SK-N-SH (cell line): ENCODE measurements around the gene HOMER1. TPM values are rescaled to one million over a fixed set of nuclear protein-coding genes. Genes with fewer than 3 reads are reported as not detected.

Experiments
- CTCF ChIA-PET: fragments of 300-600, 350-600 bp; formaldehyde crosslinking; extraction: SDS; loops from one replicate; lab custom pipeline; 2021; lab: Yijun Ruan, JAX
- POLR2A ChIA-PET: fragments of 350-600 bp; sonication (Branson Sonifier 250); formaldehyde crosslinking; extraction: SDS; loops from one replicate; lab custom pipeline; 2020; ENCODE audit warnings: antibody characterized with exemption, inconsistent platforms; lab: Yijun Ruan, JAX
- DNase-seq: peaks from one replicate; pipeline ENCODE4 v3.0.0; 2012
- H2AFZ ChIP-seq: fragments of 200-600 bp; sonication (generic); 2 replicates; pipeline ENCODE4 v1.8.1; 2016; ENCODE audit warnings: antibody characterized with exemption, mild to moderate bottlenecking, low read depth
- H3F3A ChIP-seq: fragments of 200-600 bp; sonication (generic); replicated peaks from 2 replicates; pipeline ENCODE3; 2016; ENCODE audit warnings: antibody characterized with exemption, mild to moderate bottlenecking; ENCODE audit not compliant: insufficient read depth
- H3K27ac ChIP-seq, 2 experiments: fragments of 200-500 bp in 1 of 2; fragments of 200-600 bp in 1 of 2; sonication (Bioruptor generic) in 1 of 2; sonication (generic), shearing (Covaris generic) in 1 of 2; 2 replicates each; pipeline versions ENCODE4 v1.5.1 to v1.6.1; 2014 to 2016; ENCODE audit warnings: low read depth in 2 of 2, inconsistent platforms in 1 of 2, low read length in 1 of 2, mild to moderate bottlenecking in 1 of 2, mixed read lengths in 1 of 2
- H3K27me3 ChIP-seq: fragments of 200-600 bp; sonication (generic), shearing (Covaris generic); 2 replicates; pipeline ENCODE4 v1.6.1; 2016; ENCODE audit warnings: mixed run types; ENCODE audit not compliant: insufficient read depth
- H3K36me3 ChIP-seq, 2 experiments: fragments of 200-500 bp in 1 of 2; fragments of 200-600 bp in 1 of 2; sonication (Bioruptor generic) in 1 of 2; sonication (generic) in 1 of 2; replicated peaks in 1 of 2; 2 replicates each; pipeline versions ENCODE3 to v1.5.1; 2014 to 2016; ENCODE audit warnings: low read length in 1 of 2, mild to moderate bottlenecking in 1 of 2; ENCODE audit not compliant: insufficient read depth in 2 of 2, control insufficient read depth in 1 of 2
- H3K4me1 ChIP-seq, 2 experiments: fragments of 200-500 bp in 1 of 2; fragments of 200-600 bp in 1 of 2; sonication (Bioruptor generic) in 1 of 2; sonication (generic), shearing (Covaris generic) in 1 of 2; 2 replicates each; pipeline versions ENCODE4 v1.5.1 to v1.6.1; 2014 to 2016; ENCODE audit warnings: low read depth in 1 of 2, low read length in 1 of 2, mixed run types in 1 of 2; ENCODE audit not compliant: insufficient read depth in 2 of 2, control insufficient read depth in 1 of 2
- H3K4me2 ChIP-seq: fragments of 200-600 bp; sonication (generic), shearing (Covaris generic); 2 replicates; pipeline ENCODE4 v1.6.1; 2017; ENCODE audit warnings: mixed run types
- H3K4me3 ChIP-seq, 2 experiments: fragments of 200-500 bp in 1 of 2; fragments of 200-600 bp in 1 of 2; sonication (Bioruptor generic) in 1 of 2; sonication (generic), shearing (Covaris generic) in 1 of 2; 2 replicates each; pipeline versions ENCODE4 v1.5.1 to v1.8.1; 2014 to 2016; ENCODE audit warnings: low read depth in 2 of 2, inconsistent platforms in 1 of 2, low read length in 1 of 2, mild to moderate bottlenecking in 1 of 2, mixed read lengths in 1 of 2, moderate library complexity in 1 of 2
- H3K79me2 ChIP-seq: fragments of 200-600 bp; sonication (generic); 2 replicates; pipeline ENCODE4 v1.8.1; 2017; ENCODE audit warnings: mild to moderate bottlenecking; ENCODE audit not compliant: insufficient read depth
- H3K9ac ChIP-seq: fragments of 200-600 bp; sonication (generic); 2 replicates; pipeline ENCODE4 v1.6.1; 2017; ENCODE audit warnings: mixed run types
- H3K9me2 ChIP-seq: fragments of 200-600 bp; sonication (generic); 2 replicates; pipeline ENCODE4 v1.6.1; 2017; ENCODE audit warnings: mixed run types
- H3K9me3 ChIP-seq: fragments of 200-600 bp; sonication (generic); 2 replicates; pipeline ENCODE4 v1.6.1; 2017; ENCODE audit warnings: mixed run types, mild to moderate bottlenecking, moderate library complexity
- H4K20me1 ChIP-seq: fragments of 200-600 bp; sonication (generic); 2 replicates; pipeline ENCODE4 v1.6.1; 2017; ENCODE audit warnings: mild to moderate bottlenecking, mixed run types; ENCODE audit not compliant: insufficient read depth
- IRF3 ChIP-seq: fragments of 150-350 bp; IDR thresholded peaks from 2 replicates; pipeline ENCODE4 v1.6.1; 2016; ENCODE audit warnings: mild to moderate bottlenecking, low read depth, low read length
- NFIC ChIP-seq: IDR thresholded peaks from 2 replicates; pipeline ENCODE4 v1.4.0; 2012; ENCODE audit warnings: borderline replicate concordance
- PBX3 ChIP-seq: IDR thresholded peaks from 2 replicates; pipeline ENCODE4; 2012
- POLR2AphosphoS5 ChIP-seq: IDR thresholded peaks from 2 replicates; pipeline ENCODE4 v1.6.1; 2012; ENCODE audit warnings: low read depth, low read length
- RAD21 ChIP-seq: IDR thresholded peaks from 2 replicates; pipeline ENCODE4 v1.6.1; 2012; ENCODE audit warnings: mild to moderate bottlenecking, low read length
- RFX5 ChIP-seq: IDR thresholded peaks from 2 replicates; pipeline ENCODE4 v1.6.1; 2012; ENCODE audit warnings: mild to moderate bottlenecking, improper control_type of control experiment, low read length
- RXRA ChIP-seq: IDR thresholded peaks from 2 replicates; pipeline ENCODE4 v1.4.0; 2012; ENCODE audit warnings: low read depth, mild to moderate bottlenecking, borderline replicate concordance
- SIN3A ChIP-seq: IDR thresholded peaks from 2 replicates; pipeline ENCODE4 v1.6.1; 2012; ENCODE audit warnings: low read depth, mild to moderate bottlenecking, low read length, moderate library complexity, borderline replicate concordance
- TAF1 ChIP-seq: IDR thresholded peaks from 2 replicates; pipeline ENCODE4 v1.6.1; 2012; ENCODE audit warnings: low read depth, mild to moderate bottlenecking, low read length, moderate library complexity, borderline replicate concordance
- TCF12 ChIP-seq: IDR thresholded peaks from 2 replicates; pipeline ENCODE4 v1.4.0; 2012
- USF1 ChIP-seq: IDR thresholded peaks from 2 replicates; pipeline ENCODE4 v1.4.0; 2012; ENCODE audit warnings: low read depth, borderline replicate concordance
- USF2 ChIP-seq: fragments of 150-350 bp; IDR thresholded peaks from 2 replicates; pipeline ENCODE4 v1.6.1; 2017; ENCODE audit warnings: antibody characterized with exemption, low read length, low read depth, borderline replicate concordance
- WGBS: methylation state at CpG from one replicate; pipeline ENCODE4 v1.1.6; 2017; ENCODE audit warnings: low lambda C conversion rate; 5-methylcytosine and 5-hydroxymethylcytosine counted together
- polyA plus RNA-seq, 3 experiments: library from polyadenylated mRNA; depleted of rRNA; stranded (reverse); fragments of >200 nt; gene quantifications; 2 replicates each; pipeline ENCODE4 v1.2.3, GENCODE V29; 2012
- TF ChIP-seq, protein P1 (sequence below): IDR thresholded peaks from 2 replicates; pipeline ENCODE4 v1.6.1; 2012; ENCODE audit warnings: mild to moderate bottlenecking, low read depth, low read length, moderate library complexity
- TF ChIP-seq, protein P2 (sequence below): IDR thresholded peaks from 2 replicates; pipeline ENCODE4 v1.4.0; 2012; ENCODE audit warnings: low read depth, borderline replicate concordance

HOMER1 gene
- polyA plus RNA-seq, 1 of the 3 experiments (the other 2 are of a cell fraction) = 2.2 TPM

DNA sequence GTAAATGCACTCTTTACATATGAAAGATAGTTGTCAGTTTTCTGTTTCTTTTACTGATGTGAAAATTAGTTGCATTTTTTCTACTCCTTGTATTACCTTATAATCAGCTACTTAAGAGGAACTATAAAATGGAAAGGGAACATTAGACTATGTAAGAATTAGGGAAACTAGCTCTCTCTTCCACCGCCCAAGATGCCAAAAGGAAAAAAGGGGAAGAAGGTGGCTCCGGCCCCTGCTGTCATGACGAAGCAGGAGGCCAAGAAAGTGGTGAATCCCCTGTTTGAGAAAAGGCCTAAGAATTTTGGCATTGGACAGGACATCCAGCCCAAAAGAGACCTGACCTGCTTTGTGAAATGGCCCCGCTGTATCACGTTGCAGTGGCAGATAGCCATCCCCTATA, 15.2 kb upstream of the HOMER1 start (continued):
- TF ChIP-seq, protein P1, sequence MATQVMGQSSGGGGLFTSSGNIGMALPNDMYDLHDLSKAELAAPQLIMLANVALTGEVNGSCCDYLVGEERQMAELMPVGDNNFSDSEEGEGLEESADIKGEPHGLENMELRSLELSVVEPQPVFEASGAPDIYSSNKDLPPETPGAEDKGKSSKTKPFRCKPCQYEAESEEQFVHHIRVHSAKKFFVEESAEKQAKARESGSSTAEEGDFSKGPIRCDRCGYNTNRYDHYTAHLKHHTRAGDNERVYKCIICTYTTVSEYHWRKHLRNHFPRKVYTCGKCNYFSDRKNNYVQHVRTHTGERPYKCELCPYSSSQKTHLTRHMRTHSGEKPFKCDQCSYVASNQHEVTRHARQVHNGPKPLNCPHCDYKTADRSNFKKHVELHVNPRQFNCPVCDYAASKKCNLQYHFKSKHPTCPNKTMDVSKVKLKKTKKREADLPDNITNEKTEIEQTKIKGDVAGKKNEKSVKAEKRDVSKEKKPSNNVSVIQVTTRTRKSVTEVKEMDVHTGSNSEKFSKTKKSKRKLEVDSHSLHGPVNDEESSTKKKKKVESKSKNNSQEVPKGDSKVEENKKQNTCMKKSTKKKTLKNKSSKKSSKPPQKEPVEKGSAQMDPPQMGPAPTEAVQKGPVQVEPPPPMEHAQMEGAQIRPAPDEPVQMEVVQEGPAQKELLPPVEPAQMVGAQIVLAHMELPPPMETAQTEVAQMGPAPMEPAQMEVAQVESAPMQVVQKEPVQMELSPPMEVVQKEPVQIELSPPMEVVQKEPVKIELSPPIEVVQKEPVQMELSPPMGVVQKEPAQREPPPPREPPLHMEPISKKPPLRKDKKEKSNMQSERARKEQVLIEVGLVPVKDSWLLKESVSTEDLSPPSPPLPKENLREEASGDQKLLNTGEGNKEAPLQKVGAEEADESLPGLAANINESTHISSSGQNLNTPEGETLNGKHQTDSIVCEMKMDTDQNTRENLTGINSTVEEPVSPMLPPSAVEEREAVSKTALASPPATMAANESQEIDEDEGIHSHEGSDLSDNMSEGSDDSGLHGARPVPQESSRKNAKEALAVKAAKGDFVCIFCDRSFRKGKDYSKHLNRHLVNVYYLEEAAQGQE = no peak
- TF ChIP-seq, protein P2, sequence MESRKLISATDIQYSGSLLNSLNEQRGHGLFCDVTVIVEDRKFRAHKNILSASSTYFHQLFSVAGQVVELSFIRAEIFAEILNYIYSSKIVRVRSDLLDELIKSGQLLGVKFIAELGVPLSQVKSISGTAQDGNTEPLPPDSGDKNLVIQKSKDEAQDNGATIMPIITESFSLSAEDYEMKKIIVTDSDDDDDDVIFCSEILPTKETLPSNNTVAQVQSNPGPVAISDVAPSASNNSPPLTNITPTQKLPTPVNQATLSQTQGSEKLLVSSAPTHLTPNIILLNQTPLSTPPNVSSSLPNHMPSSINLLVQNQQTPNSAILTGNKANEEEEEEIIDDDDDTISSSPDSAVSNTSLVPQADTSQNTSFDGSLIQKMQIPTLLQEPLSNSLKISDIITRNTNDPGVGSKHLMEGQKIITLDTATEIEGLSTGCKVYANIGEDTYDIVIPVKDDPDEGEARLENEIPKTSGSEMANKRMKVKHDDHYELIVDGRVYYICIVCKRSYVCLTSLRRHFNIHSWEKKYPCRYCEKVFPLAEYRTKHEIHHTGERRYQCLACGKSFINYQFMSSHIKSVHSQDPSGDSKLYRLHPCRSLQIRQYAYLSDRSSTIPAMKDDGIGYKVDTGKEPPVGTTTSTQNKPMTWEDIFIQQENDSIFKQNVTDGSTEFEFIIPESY = no peak
- no peak for TF ChIP-seq RXRA

- Histone ChIP-seq H3K36me3 (no peaks in the 10 kb centered on the region), H3K27me3 (no peaks in the 10 kb centered on the region), H3F3A (no peaks in the 10 kb centered on the region), H3K79me2 (no peaks in the 10 kb centered on the region), H4K20me1 (no peaks in the 10 kb centered on the region), H3K4me2 (no peak overlapping the region), H3K9me2 (no peaks in the 10 kb centered on the region), H3K9ac (no peak overlapping the region), H3K4me3 (no peak overlapping the region), H3K27ac (no peak overlapping the region), H2AFZ (no peak overlapping the region), H3K4me1 (no peaks in the 10 kb centered on the region), H3K9me3 (no peaks in the 10 kb centered on the region)
- WGBS = 44% methylated on average over 1 of the region's 1 CpG
- TF ChIP-seq TAF1 (no peak), PBX3 (no peak), SIN3A (no peak)
- ChIA-PET POLR2A (interaction anchor here (0.9 kb wide), 1 partner anchor 13 kb away, joined by 3 read pairs; no protein-coding TSS in a partner anchor), CTCF (no interaction called here)
- DNase-seq = no peak
Observed at GRCh38 chr5:79527431-79527830, 13.5 kb upstream of the HOMER1 start.

GRCh38 chr5:79526928-79527327, 13.0 kb upstream of the HOMER1 start:
- no peak overlapping the region for H3K9ac ChIP-seq
- no peaks in the 10 kb centered on the region for H4K20me1 ChIP-seq
- TF ChIP-seq IRF3 (no peak), NFIC (no peak), TCF12 (no peak), USF2 (no peak), POLR2AphosphoS5 (no peak), USF1 (no peak), RAD21 (no peak), TAF1 (no peak), RFX5 (no peak)
- no peak overlapping the region for H2AFZ ChIP-seq
- H3K4me1 ChIP-seq = no peaks in the 10 kb centered on the region
- 50% methylated on average over 5 of the region's 5 CpGs for WGBS
- no peaks in the 10 kb centered on the region for H3K79me2 ChIP-seq
- no peak for DNase-seq
- no peaks in the 10 kb centered on the region for H3K9me3 ChIP-seq
- ChIA-PET CTCF (no interaction called here), POLR2A (interaction anchor here (0.9 kb wide), 1 partner anchor 12 kb away, joined by 3 read pairs; no protein-coding TSS in a partner anchor)
- no peaks in the 10 kb centered on the region for H3K36me3 ChIP-seq
- H3K27me3 ChIP-seq = no peaks in the 10 kb centered on the region
- H3K4me2 ChIP-seq = no peak overlapping the region
- no peak overlapping the region for H3K27ac ChIP-seq
- no peak overlapping the region for H3K4me3 ChIP-seq
- H3F3A ChIP-seq = no peaks in the 10 kb centered on the region
- H3K9me2 ChIP-seq = no peaks in the 10 kb centered on the region
